Hematopoietic multipotent progenitor cell treated with erythropoietin and hydrocortisone succinate and interleukin-3 and kit ligand, for 4 days (in vitro differentiated cells): ENCODE data around the gene NKAIN1.
"Not testable (repeated sequence)": the region's sequence is repeated elsewhere in the genome, so short reads cannot be mapped to it uniquely, and the experiment has no call there.

Source experiments
- DNase-seq: peaks from one replicate; pipeline ENCODE4 v3.0.0-alpha.2; 2015

The NKAIN1 gene

DNA sequence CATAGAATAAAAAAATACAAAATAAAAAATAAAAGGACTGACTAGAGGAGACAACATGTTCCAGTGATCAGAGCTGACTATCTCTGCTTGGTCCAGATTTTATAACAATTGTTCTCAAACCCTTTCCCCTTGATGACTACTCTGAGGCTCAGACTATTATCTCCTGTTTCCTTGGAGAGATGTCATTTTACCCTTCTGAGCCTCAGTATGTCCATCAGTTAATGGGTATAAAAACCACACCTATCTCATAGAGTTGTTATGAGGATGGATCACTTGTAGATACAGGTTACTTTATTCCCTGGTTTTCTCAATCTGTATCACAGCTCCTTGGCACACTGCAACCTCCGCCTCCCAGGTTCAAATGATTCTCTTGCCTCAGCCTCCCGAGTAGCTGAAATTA lies 7.0 kb downstream of the NKAIN1 start:
- no peak for DNase-seq

DNA sequence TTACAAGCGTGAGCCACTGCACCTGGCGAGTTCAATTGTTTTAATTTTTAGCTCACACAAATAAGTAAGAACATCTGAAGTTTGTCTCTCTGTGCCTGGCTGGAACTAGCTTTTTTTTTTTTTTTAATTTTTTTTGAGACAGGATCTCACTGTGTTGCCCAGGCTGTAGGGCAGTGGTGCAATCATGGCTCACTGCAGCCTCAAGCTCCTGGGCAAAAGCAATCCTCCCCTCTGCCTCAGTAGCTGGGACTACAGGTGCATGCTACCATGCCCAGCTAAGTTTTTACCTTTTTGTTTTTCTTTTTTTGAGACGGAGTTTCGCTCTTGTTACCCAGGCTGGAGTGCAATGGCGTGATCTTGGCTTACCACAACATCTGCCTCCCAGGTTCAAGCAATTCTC lies 7.9 kb downstream of the NKAIN1 start:
- no peak for DNase-seq

DNA sequence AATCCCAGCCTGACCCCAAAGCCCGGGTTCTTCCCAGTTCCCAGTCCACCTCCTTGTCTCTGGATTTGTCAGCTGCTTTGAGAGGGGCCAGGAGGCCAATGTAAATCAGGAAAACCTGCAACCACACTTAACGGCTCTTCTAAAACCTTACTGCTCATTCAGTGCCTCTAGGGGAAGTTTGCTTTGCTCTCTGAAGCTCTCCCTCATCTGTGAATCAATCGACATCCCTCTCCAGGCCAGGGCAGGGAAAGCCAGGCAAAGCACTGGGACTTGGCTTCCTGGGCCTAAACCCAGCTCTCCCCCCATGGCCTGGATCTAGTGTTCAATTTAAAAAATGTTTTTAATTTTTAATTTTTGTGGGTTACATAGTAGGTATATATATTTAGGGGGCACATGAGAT lies 9.3 kb downstream of the NKAIN1 start:
- no peak for DNase-seq

DNA sequence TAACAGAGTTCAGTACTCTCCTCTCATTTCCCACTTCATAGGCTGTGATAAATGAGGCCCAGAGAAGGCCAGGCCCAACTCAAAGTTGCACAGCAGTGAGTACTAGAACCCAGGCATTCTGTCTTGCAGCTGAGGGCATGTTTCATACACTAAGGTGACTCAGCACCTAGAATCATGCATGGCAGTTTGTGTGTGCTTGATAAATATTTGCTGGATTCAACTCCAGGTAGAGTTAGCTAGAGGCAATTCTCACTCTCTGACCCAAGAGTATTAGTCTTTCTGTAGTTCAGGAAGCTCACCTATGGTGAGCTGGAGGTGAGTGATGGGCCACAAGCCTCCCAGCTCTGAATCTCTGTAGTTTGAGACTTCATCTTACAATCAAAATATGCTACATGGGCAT lies 10.7 kb downstream of the NKAIN1 start:
- no peak for DNase-seq

DNA sequence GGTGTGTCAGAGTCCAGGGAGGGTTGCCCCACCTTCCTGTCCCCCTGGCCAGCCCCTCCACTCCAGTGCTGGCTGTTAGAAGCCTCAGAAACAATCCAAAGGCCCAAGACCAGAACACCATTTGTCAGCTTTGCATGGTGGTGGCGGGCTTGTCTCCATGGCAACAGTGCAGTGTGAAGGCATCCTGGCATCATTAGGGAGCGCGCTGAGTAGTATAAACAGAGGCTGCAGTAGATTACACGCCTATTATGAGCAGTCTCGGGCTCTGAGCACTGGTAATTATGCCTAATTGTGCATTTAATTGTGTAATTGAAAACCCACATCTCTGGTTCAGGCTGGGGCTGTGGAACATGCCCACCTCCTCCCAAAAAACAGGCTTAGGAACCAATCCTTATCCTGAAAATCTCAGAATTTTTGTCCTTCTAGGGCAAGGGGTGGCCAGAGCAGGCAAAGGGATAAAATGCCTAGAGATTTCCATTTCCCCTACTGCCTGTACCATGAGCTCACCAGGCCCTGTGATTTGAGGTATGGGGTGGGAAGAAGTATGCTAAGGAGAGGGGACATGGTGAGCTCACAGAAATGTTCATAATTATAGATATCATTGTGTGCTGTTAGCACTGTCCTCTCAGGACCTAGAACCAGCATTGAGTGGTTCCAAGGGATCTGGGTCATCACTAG lies 11.7 kb downstream of the NKAIN1 start:
- DNase-seq, result no peak

DNA sequence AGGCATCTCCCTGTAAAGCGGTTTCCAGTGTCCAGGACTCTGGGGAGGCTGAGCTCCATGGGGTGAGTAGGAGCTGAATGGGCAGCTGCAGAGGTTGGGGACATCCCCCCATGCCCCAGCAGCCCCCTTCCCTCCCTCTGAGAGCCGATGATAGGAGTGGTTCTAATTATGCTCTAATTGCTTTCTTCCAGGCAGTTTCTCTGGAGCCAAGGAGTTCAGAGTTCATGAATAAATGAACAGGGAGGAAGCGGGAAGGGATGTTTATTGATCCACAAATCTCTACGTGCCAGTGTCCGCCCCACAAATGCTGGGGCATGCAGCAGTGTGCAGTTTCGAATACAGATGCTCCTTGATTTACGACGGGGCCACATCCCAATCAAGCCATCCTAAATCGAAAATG lies 15.6 kb downstream of the NKAIN1 start:
- DNase-seq, result no peak

DNA sequence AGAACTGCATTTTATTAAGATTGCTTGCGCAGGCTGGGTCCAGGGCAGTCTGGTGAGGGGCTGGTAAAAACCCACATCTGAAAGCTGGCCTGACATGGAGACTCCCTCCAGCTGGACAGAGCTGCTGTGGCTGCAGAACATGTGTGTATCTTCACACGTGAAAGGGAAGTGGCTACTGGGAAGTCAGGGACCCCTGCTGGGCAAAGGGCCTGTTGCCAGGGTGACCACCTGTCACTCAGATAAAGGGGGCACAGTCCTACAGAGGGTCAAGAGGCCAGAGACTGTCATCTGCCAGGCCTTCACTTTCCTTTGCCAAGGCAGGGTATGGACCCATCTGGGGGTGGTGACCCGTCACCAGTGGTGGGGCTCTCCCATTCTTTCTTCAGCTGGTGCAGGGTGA lies 17.5 kb downstream of the NKAIN1 start:
- no peak for DNase-seq

DNA sequence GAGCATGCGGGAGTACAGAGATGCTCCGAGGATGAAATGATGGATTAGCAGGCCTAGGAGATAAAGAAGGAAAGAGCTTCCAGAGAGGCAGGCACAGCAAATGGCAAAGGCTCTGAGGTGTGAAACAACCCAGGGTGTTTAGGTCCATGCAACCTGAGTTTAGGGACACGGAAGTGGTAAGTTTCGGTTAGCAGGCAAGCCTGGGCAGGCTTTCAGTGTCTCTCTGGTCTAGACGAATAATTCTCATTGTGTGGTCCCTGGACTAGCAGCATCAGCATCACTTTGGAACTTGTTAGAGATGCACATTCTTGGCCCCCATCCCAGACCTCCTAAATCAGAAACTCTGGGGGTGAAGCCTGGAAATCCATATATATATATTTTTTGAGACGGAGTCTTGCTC lies 18.6 kb downstream of the NKAIN1 start:
- DNase-seq, result no peak

DNA sequence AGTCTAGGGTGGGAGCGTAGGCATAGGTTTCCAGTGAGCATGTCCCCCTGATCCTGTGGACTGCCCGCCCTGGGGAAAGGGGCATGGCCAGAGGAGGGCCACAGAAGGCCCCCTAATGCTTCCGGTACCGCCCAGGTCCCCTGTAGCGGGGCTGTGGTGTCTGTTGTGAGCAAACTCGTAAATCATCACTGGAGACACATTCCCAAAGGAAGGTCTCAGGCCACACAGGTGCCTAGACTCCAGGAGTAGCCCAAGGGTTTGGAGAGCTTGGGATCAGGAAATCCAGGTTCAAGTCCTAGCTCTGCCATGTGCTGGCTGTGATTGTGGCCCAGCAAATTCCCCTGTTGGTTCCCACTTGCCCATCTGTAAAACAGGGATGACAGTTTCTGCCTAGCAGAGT lies 20.2 kb downstream of the NKAIN1 start:
- no peak for DNase-seq

DNA sequence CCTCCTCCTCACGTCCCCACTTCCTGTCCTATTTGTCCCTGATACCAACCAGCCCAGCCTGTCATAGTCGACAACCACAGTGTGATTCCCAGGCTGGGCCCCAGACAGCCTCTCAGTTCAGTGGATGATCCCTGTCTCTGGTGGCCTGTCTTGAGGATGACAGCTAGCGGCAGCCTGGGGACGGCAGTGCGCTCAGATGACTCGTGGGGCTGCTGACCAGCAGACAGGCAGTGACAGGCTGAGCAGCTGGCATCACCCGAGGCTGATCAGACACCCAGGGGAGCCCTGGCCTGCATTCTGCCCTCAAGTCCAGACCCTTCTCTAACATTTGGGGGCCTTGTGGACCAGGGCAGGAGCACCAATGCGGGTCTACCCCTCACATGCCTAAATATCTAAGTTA lies 21.0 kb downstream of the NKAIN1 start:
- DNase-seq, result no peak

DNA sequence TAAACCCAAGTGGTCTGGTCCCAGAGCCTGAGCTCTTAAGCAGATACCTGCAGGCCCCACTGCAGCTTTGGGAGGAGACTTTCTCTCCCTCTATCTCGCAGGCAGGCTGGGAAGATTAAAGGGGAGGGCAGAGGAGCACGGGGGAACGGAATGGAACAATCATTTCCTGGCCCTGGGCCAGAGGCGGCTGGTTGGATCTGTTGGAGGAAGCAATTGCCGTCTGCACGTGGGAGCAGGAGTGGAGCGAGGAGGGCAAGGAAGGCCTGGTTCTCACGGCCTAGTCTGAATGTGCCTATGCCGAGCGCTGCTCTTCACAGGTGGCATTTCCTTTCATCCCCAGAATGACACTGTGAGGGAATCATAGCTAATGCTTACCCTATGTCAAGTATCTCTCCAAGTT lies 23.7 kb downstream of the NKAIN1 start:
- DNase-seq, result peak; percentile 21

DNA sequence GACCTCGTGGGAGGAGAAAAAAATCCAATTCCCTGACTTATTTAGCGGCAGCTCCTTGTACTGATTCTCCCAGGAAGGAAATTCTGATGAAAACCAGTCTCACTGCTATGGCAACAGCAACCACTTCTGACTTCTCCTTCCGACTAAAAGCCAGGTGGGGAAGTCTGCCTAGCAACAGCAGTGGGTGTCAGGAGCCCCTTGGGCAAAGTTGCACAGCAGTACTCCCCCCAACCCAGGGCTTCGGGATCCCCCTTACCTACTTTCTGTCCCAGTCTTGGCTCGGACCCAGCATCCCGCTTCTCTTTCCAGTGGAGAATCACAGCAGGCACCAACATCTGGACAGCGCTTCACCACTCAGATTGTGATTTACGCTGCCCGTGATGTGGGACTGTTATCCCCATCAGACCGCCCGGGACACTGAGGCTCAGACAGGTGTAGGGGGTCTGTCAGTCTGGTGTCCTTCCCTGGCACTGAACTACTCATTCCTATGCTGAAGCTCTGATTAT lies 24.6 kb downstream of the NKAIN1 start:
- DNase-seq, result no peak

DNA sequence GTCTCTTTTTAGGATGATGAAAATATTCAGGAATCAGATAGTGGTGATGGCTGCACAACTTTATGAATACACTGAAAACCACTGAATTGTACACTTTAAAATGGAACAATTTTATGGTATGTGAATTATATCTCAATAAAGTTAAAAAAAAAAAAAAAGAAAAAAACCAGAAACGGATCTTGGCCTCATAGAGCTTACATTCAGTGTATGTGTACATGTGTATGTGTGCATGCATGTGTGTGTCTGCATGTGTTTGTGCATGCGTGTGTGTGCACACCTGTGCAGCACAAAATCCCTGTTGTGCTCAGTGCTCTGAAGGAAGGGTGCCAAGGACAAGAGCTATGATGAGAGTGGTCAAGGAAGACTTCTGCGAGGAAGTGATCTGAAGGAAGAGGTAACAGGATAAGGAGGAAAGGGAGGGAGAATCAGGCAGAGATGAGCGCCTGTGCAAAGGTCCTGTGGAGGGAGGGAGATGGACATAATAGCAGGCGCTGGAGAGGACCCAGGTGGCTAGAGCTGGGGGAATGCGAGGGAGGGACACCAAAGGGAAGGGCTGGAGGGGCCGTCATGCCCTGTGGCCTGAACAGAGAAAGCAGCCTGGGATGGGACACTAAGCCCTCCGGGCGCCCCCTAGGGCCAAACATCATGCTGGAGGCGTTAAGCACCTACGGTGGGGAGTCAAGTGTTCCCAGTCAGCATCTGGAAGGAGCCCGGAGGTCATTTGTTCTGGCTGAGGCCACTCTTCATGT lies 25.2 kb downstream of the NKAIN1 start:
- DNase-seq, result no peak

DNA sequence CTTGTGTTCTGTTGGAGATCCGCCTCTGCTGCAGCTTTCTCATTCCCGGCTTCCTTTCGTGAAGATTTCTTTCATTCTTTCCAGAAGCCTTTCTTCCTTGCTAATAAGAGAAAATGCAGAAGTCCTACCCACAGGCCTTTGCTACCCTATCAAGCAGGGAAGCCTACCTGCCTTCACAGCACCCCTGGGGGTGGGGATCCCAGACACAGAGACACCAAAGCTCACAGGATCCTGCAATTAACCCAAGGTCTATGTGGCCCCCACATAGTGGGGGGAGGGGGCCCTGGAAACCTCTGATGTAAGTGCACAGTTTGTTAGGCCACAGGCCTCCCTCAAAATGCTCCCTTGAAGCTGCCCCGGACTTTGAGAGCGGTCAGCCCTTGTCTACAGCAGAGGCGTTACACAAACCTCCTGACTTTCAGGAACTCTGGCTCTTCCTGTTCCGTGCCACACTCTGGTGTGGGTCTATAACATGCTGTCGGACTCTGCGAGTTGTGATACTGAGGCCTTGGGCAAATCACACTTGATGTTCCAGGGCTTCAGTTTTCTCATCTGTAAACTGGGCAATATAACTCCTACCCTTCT lies 31.2 kb downstream of the NKAIN1 start:
- DNase-seq, result no peak

DNA sequence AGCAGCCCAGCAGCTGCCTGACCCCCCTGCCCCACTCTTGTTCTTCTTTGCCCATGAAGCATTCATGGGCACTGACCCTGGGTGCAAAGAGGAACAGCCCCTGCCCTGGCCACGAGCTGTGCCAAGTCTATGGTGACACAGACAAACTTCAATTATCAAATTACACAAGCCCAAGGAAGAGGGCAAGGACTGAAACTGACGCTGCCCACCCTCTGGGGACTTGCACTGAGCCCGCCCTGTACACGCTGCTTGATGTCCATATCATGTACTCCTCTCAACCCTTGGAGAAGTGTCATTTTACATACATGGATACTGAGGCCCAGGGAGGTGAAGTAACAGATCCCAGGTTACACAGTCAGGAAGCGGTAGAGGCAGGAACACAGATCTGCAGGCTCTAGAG lies 32.1 kb downstream of the NKAIN1 start:
- no peak for DNase-seq

DNA sequence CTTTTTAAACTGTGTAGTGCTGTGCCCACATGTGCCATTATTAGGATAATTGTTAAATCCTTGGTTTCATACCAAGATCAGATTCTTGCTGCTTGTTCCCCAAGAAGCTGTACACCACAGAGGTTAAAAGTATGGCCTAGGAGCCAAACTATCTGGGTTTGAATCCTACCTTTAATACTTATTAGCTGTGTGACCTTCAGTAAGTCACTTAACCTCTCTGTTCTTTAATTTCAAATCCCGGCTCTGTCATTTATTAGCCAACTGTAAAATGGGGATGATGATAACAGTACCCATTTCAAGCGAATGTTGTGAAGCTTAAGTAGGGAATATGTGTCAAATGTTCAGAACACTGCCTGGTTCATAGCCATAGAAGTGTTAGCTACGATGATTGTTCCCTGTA lies 32.6 kb downstream of the NKAIN1 start:
- no peak for DNase-seq

DNA sequence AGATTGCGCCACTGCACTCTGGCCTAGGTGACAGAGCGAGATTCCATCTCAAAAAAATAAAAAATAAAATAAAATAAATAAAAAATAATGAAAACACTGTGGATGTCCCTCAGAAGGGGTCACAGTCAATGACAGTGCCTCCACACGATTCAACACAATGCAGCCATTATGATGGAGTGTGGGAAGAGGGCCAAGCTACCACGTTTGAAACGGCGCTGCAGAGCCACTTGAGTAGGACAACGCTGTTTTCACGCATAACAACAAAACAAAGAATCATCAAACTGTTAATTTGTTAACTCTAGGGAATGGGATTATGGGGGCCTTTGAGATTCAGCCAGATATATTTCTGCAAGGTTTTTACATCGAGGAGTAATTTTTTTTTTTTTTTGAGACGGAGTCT lies 36.5 kb downstream of the NKAIN1 start:
- DNase-seq, result no peak

DNA sequence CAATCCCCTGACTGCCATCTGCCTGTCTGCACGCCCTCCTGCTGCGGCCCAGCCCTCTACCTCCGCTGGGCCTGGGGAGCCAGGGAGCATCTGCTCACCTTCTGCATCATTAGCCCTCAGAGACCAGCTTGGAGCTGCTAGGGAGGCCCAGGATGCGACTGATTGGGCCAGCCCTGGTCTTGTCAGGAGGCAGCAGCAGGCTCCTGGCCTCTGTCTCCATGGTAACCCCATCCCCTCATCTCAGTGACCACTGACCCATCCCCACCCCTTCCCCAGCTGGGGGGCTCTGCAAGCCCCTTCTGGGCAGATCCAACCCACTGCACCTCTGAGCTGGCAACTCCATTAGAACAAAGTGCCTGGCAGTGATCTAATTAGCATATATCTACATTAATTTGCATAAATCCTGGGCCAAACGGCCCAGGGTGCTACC lies 37.7 kb downstream of the NKAIN1 start:
- no peak for DNase-seq

DNA sequence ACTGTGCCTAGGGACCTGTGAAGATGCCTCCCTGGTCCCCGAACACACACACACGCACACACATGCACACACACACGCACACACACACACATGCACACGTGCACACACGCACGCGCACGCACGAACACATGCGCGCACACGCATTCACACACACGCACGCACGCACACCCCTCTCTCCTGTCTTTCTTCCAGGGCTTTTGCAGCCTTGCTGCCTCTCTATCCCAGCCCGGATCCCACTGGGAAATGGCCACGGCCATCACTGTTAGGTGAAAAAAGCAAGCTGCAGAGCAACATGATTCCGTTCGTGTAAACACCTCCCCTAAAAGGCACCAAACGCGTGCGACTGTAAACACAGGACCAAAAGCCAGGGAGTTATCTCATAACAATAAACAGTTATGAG lies 39.7 kb downstream of the NKAIN1 start:
- DNase-seq, result no peak

DNA sequence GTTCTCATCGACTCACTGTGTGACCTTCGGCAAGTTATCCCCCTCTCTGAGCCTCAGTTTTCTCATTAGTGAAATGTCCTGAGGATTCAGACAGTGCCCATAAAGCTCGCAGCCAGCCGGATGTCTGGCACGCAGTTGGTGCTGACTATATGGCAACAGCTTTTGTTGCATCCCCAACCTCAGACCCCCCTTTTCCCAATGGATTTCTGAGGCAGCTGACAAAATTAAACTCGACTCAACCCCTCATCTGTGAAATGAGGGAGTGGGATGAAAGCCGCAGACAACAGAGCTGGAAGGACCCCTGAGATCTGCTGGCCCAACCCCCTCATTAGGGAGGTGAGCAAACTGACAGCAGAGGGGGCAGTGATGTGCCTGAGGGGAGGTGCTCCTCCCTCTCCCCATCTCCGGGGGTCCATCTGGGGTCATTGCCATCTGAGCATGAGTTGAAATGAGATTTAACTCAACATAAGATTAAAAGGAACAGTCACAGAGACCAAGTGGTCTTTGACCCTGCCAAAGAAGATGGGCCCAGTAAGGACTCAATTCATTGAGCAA lies 40.4 kb downstream of the NKAIN1 start:
- no peak for DNase-seq

DNA sequence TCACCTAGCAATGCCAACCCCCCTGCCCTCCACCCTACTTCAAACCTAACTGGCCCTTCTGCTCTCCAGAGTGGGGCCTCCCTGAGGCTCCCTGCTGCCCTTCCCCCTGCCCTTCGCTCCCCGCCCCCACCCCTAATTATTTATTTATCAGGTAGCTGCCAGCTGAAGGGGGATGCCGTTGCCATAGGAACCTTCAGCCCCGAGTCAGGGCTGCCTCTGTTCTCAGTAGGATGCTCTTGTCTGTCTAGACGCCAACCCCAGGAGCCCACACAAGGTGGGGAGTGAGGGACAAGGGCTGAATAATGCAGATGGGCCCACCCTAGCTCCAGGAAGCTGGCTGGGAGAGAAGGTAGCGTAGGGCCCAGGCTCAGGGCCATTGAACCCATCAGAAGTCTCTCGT lies 41.1 kb downstream of the NKAIN1 start:
- no peak for DNase-seq

DNA sequence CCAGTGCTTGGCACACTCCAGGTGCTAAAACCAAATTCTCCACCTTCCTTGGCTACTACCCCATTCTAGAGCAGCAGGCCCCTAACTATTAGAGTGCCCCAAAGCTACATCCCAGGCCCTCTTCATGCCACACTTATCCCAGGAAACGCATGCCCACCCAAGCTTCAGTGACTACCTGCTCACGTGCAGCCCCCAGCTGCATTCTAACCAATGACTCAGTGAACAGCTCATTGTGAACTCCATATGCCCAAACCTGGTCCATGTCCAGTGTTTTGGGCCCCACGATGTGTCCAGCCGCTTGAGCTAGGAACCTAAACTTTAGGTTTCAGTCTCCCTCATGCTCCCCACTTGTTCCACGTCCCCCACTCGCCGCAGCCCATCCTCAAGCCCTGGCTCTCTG lies 41.5 kb downstream of the NKAIN1 start:
- no peak for DNase-seq

DNA sequence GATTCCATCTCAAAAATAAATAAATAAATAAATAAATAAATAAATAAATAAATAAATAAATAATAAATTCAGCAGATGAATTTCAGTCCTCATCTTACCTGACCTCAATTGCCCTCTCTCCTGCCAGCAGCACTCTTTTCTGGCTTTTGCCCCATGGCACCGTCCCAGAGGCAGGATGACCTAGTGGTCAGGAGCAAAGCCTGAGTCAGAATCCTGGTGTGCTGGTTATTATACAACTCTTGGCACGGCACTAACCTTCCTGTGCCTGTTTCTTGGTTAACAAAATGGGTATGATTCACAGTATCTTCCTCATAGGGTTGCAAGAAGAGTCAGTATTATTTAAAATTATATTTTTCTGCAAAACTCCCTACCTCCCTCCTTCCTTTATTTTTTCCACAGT lies 43.0 kb downstream of the NKAIN1 start:
- DNase-seq, result no peak

DNA sequence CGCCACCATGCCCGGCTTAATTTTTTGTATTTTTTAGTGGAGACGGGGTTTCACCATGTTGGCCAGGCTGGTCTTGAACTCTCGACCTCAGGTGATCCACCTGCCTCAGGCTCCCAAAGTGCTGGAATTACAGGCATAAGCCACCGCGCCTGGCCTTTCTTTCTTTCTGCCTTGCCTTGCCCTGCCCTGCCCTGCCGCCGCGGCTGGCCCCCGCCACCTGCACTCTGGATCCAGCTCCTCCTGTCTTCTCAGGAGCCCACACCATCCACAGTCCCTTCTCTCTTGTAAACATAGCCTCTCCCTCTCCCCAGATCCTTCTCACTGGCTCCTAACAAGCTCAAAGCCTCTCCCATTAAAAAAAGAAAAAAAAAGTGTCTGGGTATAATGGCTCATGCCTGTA lies 44.4 kb downstream of the NKAIN1 start:
- not testable (repeated sequence) for DNase-seq
